ENCODE results near the gene COL8A1. TPM values are rescaled to one million over a fixed set of nuclear protein-coding genes. Genes with fewer than 3 reads are reported as not detected.

The COL8A1 gene
- total RNA-seq, 2 experiments from 2014 or later = 0.07 to 0.12 TPM

GRCh38 chr3:99803297-99803696 is 164.9 kb downstream of the COL8A1 start:
- peaks cover 19% of the 10 kb centered on the region for H3K36me3 Mint-ChIP-seq (ENCODE audit: low read depth)
- H3K27me3 Mint-ChIP-seq (ENCODE audit: low read depth) = no peaks in the 10 kb centered on the region
- intact Hi-C loops (cut with micrococcal nuclease) = no loop called here
- DNase-seq = no peak
- no peak overlapping the region for H3K4me3 Mint-ChIP-seq
- CTCF ChIA-PET = no interaction called here
- H3K9me3 Mint-ChIP-seq = peaks cover 17% of the 10 kb centered on the region
- no peaks in the 10 kb centered on the region for H3K4me1 Mint-ChIP-seq (ENCODE audit: low read depth)
- no peak overlapping the region for H3K27ac Mint-ChIP-seq

- no peaks in the 10 kb centered on the region for H3K27me3 Mint-ChIP-seq (ENCODE audit: low read depth)
- H3K4me3 Mint-ChIP-seq = no peak overlapping the region
- no peaks in the 10 kb centered on the region for H3K4me1 Mint-ChIP-seq (ENCODE audit: low read depth)
- peaks cover 17% of the 10 kb centered on the region for H3K9me3 Mint-ChIP-seq
- intact Hi-C loops (cut with micrococcal nuclease) = loop anchor here (5.0 kb wide), 1 partner anchor 988 kb away; no protein-coding TSS in a partner anchor
- DNase-seq = no peak
- CTCF ChIA-PET = interaction anchor here (0.7 kb wide), 1 partner anchor 27 kb away, joined by 3 read pairs; no protein-coding TSS in a partner anchor
- H3K36me3 Mint-ChIP-seq (ENCODE audit: low read depth) = peaks cover 19% of the 10 kb centered on the region
- no peak overlapping the region for H3K27ac Mint-ChIP-seq
Measured at GRCh38 chr3:99805160-99805559, 166.8 kb downstream of the COL8A1 start.

GRCh38 chr3:99808163-99808794 is 169.9 kb downstream of the COL8A1 start:
- CTCF ChIA-PET = interaction anchor here (0.5 to 1.7 kb wide), 11 partner anchors 9 to 993 kb away, joined by 3 to 9 read pairs (median 4); no protein-coding TSS in a partner anchor
- peak; percentile 43 for DNase-seq

GRCh38 chr3:99809565-99809964 is 171.2 kb downstream of the COL8A1 start:
- Mint-ChIP-seq H3K4me3 (no peak overlapping the region), H3K9me3 (peaks cover 8% of the 10 kb centered on the region), H3K36me3 (ENCODE audit: low read depth) (peaks cover 7% of the 10 kb centered on the region), H3K4me1 (ENCODE audit: low read depth) (no peaks in the 10 kb centered on the region), H3K27me3 (ENCODE audit: low read depth) (no peaks in the 10 kb centered on the region), H3K27ac (no peak overlapping the region)
- DNase-seq = no peak
- intact Hi-C loops (cut with micrococcal nuclease) = loop anchor here (5.0 kb wide), 1 partner anchor 992 kb away; no protein-coding TSS in a partner anchor
- CTCF ChIA-PET = interaction anchor here (0.6 kb wide), 1 partner anchor 259 kb away, joined by 3 read pairs; no protein-coding TSS in a partner anchor

More at GRCh38 chr3:99808163-99808794, 169.9 kb downstream of the COL8A1 start:
- Mint-ChIP-seq H3K36me3 (ENCODE audit: low read depth) (peaks cover 14% of the 10 kb centered on the region), H3K27me3 (ENCODE audit: low read depth) (no peaks in the 10 kb centered on the region), H3K9me3 (peaks cover 13% of the 10 kb centered on the region), H3K4me3 (no peak overlapping the region), H3K4me1 (ENCODE audit: low read depth) (no peaks in the 10 kb centered on the region), H3K27ac (no peak overlapping the region)
- intact Hi-C loops (cut with micrococcal nuclease) = loop anchor here (5.0 kb wide), 1 partner anchor 991 kb away; no protein-coding TSS in a partner anchor

- no peak for DNase-seq
- Mint-ChIP-seq H3K27me3 (ENCODE audit: low read depth) (no peaks in the 10 kb centered on the region), H3K9me3 (peaks cover 5% of the 10 kb centered on the region), H3K27ac (no peak overlapping the region), H3K4me3 (no peak overlapping the region), H3K4me1 (ENCODE audit: low read depth) (no peaks in the 10 kb centered on the region), H3K36me3 (ENCODE audit: low read depth) (peaks cover 6% of the 10 kb centered on the region)
- intact Hi-C loops (cut with micrococcal nuclease) = no loop called here
- CTCF ChIA-PET = no interaction called here
Measured at GRCh38 chr3:99810403-99810802, 172.0 kb downstream of the COL8A1 start.

GRCh38 chr3:99817047-99817436 is 178.6 kb downstream of the COL8A1 start:
- H3K27me3 Mint-ChIP-seq (ENCODE audit: low read depth) = no peaks in the 10 kb centered on the region
- peaks cover 12% of the 10 kb centered on the region for H3K36me3 Mint-ChIP-seq (ENCODE audit: low read depth)
- H3K4me1 Mint-ChIP-seq (ENCODE audit: low read depth) = peaks cover 36% of the 10 kb centered on the region
- H3K4me3 Mint-ChIP-seq = peak overlapping the region; percentile 98
- H3K27ac Mint-ChIP-seq = peak overlapping the region; percentile 98
- no peaks in the 10 kb centered on the region for H3K9me3 Mint-ChIP-seq
- intact Hi-C loops (cut with micrococcal nuclease) = loop anchor here (1.0 to 2.0 kb wide), 6 partner anchors 60 to 1294 kb away; partner anchors contain the start of genes CLDND1, DCBLD2, LNP1 and TBC1D23
- CTCF ChIA-PET = interaction anchor here (0.9 to 1.3 kb wide), 3 partner anchors 15 to 441 kb away, joined by 3 to 8 read pairs (median 3); no protein-coding TSS in a partner anchor
- DNase-seq = peak; percentile 14

- CTCF ChIA-PET = interaction anchor here (0.7 to 1.3 kb wide), 6 partner anchors 9 to 440 kb away, joined by 3 to 8 read pairs (median 4); no protein-coding TSS in a partner anchor
- Mint-ChIP-seq H3K4me3 (peak within 1 kb of the TSS; percentile 98), H3K4me1 (ENCODE audit: low read depth) (peaks cover 39% of the 10 kb centered on the region), H3K27me3 (ENCODE audit: low read depth) (no peaks in the 10 kb centered on the region), H3K27ac (peak within 1 kb of the TSS; percentile 98), H3K36me3 (ENCODE audit: low read depth) (peaks cover 12% of the 10 kb centered on the region), H3K9me3 (no peaks in the 10 kb centered on the region)
- intact Hi-C loops (cut with micrococcal nuclease) = loop anchor here (1.0 to 2.0 kb wide), 6 partner anchors 59 to 1295 kb away; partner anchors contain the start of genes CLDND1, DCBLD2, LNP1 and TBC1D23
- peak; percentile 95 for DNase-seq
Measured at GRCh38 chr3:99817437-99818240, 179.2 kb downstream of the COL8A1 start, which contains the start of gene CMSS1. CMSS1 (plus strand) TSS chr3:99817862.

GRCh38 chr3:99818818-99819217 is 180.4 kb downstream of the COL8A1 start:
- Mint-ChIP-seq H3K27me3 (ENCODE audit: low read depth) (no peaks in the 10 kb centered on the region), H3K4me1 (ENCODE audit: low read depth) (peaks cover 39% of the 10 kb centered on the region), H3K27ac (no peak overlapping the region), H3K4me3 (peak overlapping the region; percentile 98), H3K9me3 (no peaks in the 10 kb centered on the region), H3K36me3 (ENCODE audit: low read depth) (peaks cover 12% of the 10 kb centered on the region)
- DNase-seq = no peak
- CTCF ChIA-PET = interaction anchor here (0.8 to 1.0 kb wide), 2 partner anchors 13 to 23 kb away, joined by 3 to 5 read pairs; no protein-coding TSS in a partner anchor
- intact Hi-C loops (cut with micrococcal nuclease) = loop anchor here (1.0 kb wide), 1 partner anchor 450 kb away; no protein-coding TSS in a partner anchor

- Mint-ChIP-seq H3K36me3 (ENCODE audit: low read depth) (peaks cover 12% of the 10 kb centered on the region), H3K27me3 (ENCODE audit: low read depth) (no peaks in the 10 kb centered on the region), H3K9me3 (no peaks in the 10 kb centered on the region), H3K4me3 (no peak overlapping the region), H3K27ac (no peak overlapping the region), H3K4me1 (ENCODE audit: low read depth) (peaks cover 31% of the 10 kb centered on the region)
- CTCF ChIA-PET = interaction anchor here (0.8 to 1.8 kb wide), 5 partner anchors 8 to 434 kb away, joined by 3 to 12 read pairs (median 4); no protein-coding TSS in a partner anchor
- DNase-seq = no peak
- intact Hi-C loops (cut with micrococcal nuclease) = no loop called here
Measured at GRCh38 chr3:99823723-99824711, 185.6 kb downstream of the COL8A1 start.

- DNase-seq = no peak
- Mint-ChIP-seq H3K36me3 (ENCODE audit: low read depth) (peaks cover 8% of the 10 kb centered on the region), H3K4me1 (ENCODE audit: low read depth) (peaks cover 21% of the 10 kb centered on the region), H3K27me3 (ENCODE audit: low read depth) (no peaks in the 10 kb centered on the region), H3K4me3 (no peak overlapping the region), H3K9me3 (no peaks in the 10 kb centered on the region), H3K27ac (no peak overlapping the region)
- CTCF ChIA-PET = no interaction called here
- intact Hi-C loops (cut with micrococcal nuclease) = no loop called here
Measured at GRCh38 chr3:99825004-99825640, 186.7 kb downstream of the COL8A1 start.

- DNase-seq = no peak
- peaks cover 18% of the 10 kb centered on the region for H3K4me1 Mint-ChIP-seq (ENCODE audit: low read depth)
- no peak overlapping the region for H3K4me3 Mint-ChIP-seq
- H3K27ac Mint-ChIP-seq = no peak overlapping the region
- intact Hi-C loops (cut with micrococcal nuclease) = loop anchor here (5.0 kb wide), 2 partner anchors 487 to 572 kb away; partner anchors contain the start of genes LNP1 and TOMM70
- H3K36me3 Mint-ChIP-seq (ENCODE audit: low read depth) = no peaks in the 10 kb centered on the region
- CTCF ChIA-PET = interaction anchor here (0.9 to 4.9 kb wide), 3 partner anchors 14 to 425 kb away, joined by 4 to 27 read pairs (median 9); no protein-coding TSS in a partner anchor
- no peaks in the 10 kb centered on the region for H3K27me3 Mint-ChIP-seq (ENCODE audit: low read depth)
- H3K9me3 Mint-ChIP-seq = no peaks in the 10 kb centered on the region
Measured at GRCh38 chr3:99829844-99830243, 191.4 kb downstream of the COL8A1 start.
